HG02938 (cell line): ENCODE data around the gene KRTAP9-2.
"Not testable (repeated sequence)": the region's sequence is repeated elsewhere in the genome, so short reads cannot be mapped to it uniquely, and the experiment has no call there.

Experiments
- ATAC-seq: cut with Tn5 transposase; IDR thresholded peaks from one replicate; pipeline ENCODE4 v1.9.1; 2021; ENCODE audit warnings: mild to moderate bottlenecking, moderate library complexity; ENCODE audit not compliant: unreplicated experiment

KRTAP9-2 gene

DNA sequence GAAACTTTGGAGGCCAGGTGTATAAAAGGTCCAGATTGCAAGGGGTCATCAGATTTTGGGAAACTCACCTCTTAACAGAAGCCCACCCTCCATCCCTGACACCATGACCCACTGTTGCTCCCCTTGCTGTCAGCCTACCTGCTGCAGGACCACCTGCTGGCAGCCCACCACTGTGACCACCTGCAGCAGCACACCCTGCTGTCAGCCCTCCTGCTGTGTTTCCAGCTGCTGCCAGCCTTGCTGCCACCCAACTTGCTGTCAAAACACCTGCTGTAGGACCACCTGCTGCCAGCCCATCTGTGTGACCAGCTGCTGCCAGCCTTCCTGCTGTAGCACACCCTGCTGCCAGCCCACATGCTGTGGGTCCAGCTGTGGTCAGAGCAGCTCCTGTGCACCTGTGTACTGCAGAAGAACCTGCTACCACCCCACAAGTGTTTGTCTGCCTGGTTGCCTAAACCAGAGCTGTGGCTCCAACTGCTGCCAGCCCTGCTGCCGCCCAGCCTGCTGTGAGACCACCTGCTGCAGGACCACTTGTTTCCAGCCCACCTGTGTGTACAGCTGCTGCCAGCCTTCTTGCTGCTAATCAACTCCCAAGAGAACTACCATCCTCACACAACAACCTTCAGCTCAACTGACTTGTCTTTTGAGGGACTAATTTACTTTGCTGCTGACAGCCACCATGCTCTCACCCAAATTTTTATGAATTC is 6.1 kb downstream of the KRTAP9-2 start, which contains the start of gene KRTAP9-3:
TSS of gene KRTAP9-3 (plus strand) at position 51 of the 707 bp plus-strand sequence. CDS start at position 104, 53 bp downstream.
- not testable (repeated sequence) for ATAC-seq

GRCh38 chr17:41237116-41237515 is 10.7 kb downstream of the KRTAP9-2 start:
- ATAC-seq, result not testable (repeated sequence)

DNA sequence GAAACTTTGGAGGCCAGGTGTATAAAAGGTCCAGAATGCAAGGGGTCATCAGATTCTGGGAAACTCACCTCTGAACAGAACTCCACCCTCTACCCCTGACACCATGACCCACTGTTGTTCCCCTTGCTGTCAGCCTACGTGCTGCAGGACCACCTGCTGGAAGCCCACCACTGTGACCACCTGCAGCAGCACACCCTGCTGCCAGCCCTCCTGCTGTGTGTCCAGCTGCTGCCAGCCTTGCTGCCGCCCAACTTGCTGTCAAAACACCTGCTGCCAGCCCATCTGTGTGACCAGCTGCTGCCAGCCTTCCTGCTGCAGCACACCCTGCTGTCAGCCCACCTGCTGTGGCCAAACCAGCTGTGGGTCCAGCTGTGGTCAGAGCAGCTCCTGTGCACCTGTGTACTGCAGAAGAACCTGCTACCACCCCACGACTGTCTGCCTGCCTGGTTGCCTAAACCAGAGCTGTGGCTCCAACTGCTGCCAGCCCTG is 11.5 kb downstream of the KRTAP9-2 start, which contains the start of gene KRTAP9-8:
TSS of gene KRTAP9-8 (plus strand) at position 51 of the 489 bp plus-strand sequence. CDS start at position 104, 53 bp downstream.
- not testable (repeated sequence) for ATAC-seq

GRCh38 chr17:41246995-41247787 is 20.7 kb downstream of the KRTAP9-2 start:
- not testable (repeated sequence) for ATAC-seq

DNA sequence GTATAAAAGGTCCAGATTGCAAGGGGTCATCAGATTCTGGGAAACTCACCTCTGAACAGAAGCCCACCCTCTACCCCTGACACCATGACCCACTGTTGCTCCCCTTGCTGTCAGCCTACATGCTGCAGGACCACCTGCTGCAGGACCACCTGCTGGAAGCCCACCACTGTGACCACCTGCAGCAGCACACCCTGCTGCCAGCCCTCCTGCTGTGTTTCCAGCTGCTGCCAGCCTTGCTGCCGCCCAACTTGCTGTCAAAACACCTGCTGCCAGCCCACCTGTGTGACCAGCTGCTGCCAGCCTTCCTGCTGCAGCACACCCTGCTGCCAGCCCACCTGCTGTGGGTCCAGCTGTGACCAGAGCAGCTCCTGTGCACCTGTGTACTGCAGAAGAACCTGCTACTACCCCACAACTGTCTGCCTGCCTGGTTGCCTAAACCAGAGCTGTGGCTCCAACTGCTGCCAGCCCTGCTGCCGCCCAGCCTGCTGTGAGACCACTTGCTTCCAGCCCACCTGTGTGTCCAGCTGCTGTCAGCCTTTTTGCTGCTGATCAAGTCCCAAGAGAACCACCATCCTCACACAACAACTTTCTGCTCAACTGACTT is 23.3 kb downstream of the KRTAP9-2 start, which contains the start of gene KRTAP9-4:
TSS of gene KRTAP9-4 (plus strand) at position 51 of the 604 bp plus-strand sequence. CDS start at position 85, 34 bp downstream.
- not testable (repeated sequence) for ATAC-seq

- ATAC-seq, result no peak
These were observed 24.8 kb downstream of the KRTAP9-2 start for GRCh38 chr17:41251261-41251660.

GRCh38 chr17:41254861-41255260 is 28.4 kb downstream of the KRTAP9-2 start:
- no peak for ATAC-seq

DNA sequence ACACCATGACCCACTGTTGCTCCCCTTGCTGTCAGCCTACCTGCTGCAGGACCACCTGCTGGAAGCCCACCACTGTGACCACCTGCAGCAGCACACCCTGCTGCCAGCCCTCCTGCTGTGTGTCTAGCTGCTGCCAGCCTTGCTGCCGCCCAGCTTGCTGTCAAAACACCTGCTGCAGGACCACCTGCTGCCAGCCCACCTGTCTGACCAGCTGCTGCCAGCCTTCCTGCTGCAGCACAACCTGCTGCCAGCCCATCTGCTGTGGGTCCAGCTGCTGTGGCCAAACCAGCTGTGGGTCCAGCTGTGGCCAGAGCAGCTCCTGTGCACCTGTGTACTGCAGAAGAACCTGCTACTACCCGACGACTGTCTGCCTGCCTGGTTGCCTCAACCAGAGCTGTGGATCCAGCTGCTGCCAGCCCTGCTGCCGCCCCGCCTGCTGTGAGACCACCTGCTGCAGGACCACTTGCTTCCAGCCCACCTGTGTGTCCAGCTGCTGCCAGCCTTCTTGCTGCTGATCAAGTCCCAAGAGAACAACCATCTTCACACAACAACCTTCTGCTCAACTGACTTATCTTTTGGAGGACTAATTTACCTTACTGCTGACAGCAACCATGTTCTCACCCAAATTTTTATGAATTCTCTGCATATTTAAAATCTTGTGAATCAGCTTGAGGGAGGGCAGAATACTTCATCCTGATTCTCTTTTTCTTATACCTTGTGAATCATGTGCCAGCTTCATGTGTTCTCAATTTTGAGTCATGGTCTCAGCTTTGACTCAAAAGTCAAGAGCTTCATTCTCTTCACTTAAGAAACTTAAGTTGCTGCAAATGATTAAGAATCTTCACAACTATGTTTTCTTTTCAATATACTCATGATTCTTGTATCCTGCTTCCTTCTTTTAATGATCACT is 29.2 kb downstream of the KRTAP9-2 start, which contains the start of gene KRTAP9-9:
TSS of gene KRTAP9-9 (plus strand) at position 4 of the 910 bp plus-strand sequence.
- not testable (repeated sequence) for ATAC-seq

GRCh38 chr17:41256291-41256685 is 29.8 kb downstream of the KRTAP9-2 start:
- ATAC-seq, result no peak

- no peak for ATAC-seq
These were observed 32.0 kb downstream of the KRTAP9-2 start for GRCh38 chr17:41258406-41258805.

GRCh38 chr17:41263212-41263611 is 36.8 kb downstream of the KRTAP9-2 start:
- no peak for ATAC-seq

GRCh38 chr17:41264599-41264998 is 38.2 kb downstream of the KRTAP9-2 start:
- ATAC-seq, result no peak

GRCh38 chr17:41265078-41265477 is 38.6 kb downstream of the KRTAP9-2 start, which contains the start of gene KRTAP9-6:
TSS of gene KRTAP9-6 (plus strand) at chr17:41265378. CDS start at chr17:41265378, 0 bp downstream.
- ATAC-seq, result no peak

DNA sequence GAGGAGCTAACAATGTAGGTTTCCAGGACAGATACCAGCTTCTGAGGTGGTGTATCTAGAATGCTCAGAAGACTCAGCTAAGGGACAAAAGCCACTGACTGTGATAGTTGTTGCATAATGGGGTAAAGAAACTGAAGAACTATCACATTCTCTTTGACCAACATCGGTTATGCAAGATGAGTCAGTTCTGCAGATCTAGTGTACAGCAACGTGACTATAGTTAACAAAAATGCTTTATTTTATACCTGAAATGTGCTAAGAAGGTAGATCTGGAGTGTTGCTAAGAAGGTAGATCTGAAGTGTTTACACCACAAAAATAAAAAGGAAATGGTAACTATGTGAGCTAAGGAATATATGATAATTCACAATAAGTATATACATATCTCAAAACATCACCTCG is 41.3 kb downstream of the KRTAP9-2 start:
- no peak for ATAC-seq

GRCh38 chr17:41271323-41271722 is 44.9 kb downstream of the KRTAP9-2 start:
- not testable (repeated sequence) for ATAC-seq

GRCh38 chr17:41271858-41272257 is 45.4 kb downstream of the KRTAP9-2 start:
- no peak for ATAC-seq

DNA sequence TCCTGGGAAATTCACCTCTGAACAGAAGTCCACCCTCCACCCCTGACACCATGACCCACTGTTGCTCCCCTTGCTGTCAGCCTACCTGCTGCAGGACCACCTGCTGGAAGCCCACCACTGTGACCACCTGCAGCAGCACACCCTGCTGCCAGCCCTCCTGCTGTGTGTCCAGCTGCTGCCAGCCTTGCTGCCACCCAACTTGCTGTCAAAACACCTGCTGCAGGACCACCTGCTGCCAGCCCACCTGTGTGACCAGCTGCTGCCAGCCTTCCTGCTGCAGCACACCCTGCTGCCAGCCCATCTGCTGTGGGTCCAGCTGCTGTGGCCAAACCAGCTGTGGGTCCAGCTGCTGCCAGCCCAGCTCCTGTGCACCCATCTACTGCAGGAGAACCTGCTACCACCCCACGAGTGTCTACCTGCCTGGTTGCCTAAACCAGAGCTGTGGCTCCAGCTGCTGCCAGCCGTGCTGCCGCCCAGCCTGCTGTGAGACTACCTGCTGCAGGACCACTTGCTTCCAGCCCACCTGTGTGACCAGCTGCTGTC is 49.3 kb downstream of the KRTAP9-2 start, which contains the start of gene KRTAP9-7:
TSS of gene KRTAP9-7 (plus strand) at position 51 of the 543 bp plus-strand sequence. CDS start at position 51, 0 bp downstream.
- ATAC-seq, result not testable (repeated sequence)
